ENCODE data around the gene PTGR2. TPM values are rescaled to one million over a fixed set of nuclear protein-coding genes. Genes with fewer than 3 reads are reported as not detected.

PTGR2 gene
- total RNA-seq, 1 donor: 0.63 TPM

Other genes with a start within 250 kb of the PTGR2 start
- not detected for gene ACOT6, start 239.3 kb upstream of the PTGR2 start, total RNA-seq
- 1.5 TPM for gene DNAL1, start 206.8 kb upstream of the PTGR2 start, total RNA-seq
- gene PNMA1, start 137.4 kb upstream of the PTGR2 start, total RNA-seq: 23.2 TPM
- 108 TPM for gene ZNF410, start 35.0 kb downstream of the PTGR2 start, total RNA-seq
- 1.0 TPM for gene FAM161B, start 98.3 kb downstream of the PTGR2 start, total RNA-seq
- 26.4 TPM for gene COQ6, start 98.5 kb downstream of the PTGR2 start, total RNA-seq
- gene ENTPD5, start 167.5 kb downstream of the PTGR2 start, total RNA-seq: 6.3 TPM
- gene BBOF1, start 167.5 kb downstream of the PTGR2 start, total RNA-seq: 4.1 TPM
- gene ALDH6A1, start 232.6 kb downstream of the PTGR2 start, total RNA-seq: 6.6 TPM
- 4.9 TPM for gene LIN52, start 233.1 kb downstream of the PTGR2 start, total RNA-seq